ENCODE data around the gene C1orf159.

The C1orf159 gene

DNA sequence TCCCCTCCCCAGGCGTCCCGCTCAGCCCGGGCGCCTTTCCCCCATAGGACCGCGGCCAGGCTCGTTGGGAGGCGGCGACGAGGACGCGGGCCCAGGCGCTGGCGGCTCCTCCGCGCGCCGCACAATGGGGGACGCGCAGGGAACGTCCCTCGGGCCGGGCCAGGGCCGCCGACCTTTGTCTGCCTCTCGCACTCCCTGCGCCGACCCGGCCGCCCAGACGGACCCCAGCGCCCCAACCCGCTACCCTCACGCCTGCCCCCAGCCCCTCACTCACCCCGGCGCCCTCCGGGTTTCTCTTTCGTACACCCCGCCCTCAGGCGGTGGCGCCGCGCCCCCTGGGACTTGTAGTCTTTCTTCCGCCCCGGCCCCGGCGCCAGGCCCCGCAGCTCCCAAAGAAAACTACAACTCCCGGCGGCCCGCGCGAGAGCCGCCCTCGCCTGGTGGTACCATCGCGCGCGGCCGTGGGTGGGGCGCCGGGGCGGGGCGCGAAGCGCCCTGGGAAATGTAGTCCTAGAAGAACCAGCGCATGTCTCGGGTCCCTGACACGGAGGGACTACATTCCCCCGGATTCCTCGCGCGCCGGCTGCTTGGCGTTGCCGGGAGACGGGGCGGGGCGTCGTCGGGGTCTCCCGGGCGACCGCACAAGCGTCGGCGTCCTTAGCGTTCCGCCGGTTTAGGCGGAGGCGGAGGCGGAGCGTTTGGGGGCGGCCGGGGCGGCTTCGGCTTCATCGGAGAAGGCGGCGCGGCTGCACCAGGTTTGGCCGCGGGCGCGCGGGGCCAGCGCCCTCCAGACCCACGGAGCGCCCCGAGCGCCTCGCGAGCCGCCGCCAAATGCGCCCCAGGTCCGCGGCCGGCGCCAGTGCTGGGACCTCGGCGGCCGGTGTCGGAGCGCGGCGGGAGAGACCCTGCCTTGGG lies at the start of gene C1orf159:
TSS of gene C1orf159 (minus strand) at position 304 of the 915 bp plus-strand sequence. CDS start 24,546 bp downstream, outside the sequence.
- TF ChIP-seq CTBP1 (IDR thresholded peaks at IDR 0.05; ENCODE audit: borderline replicate concordance): no peak
- TF ChIP-seq PKNOX1 (IDR thresholded peaks at IDR 0.05): no peak
- no peak for TF ChIP-seq FOXK2 (IDR thresholded peaks at IDR 0.05)
- no peak for TF ChIP-seq L3MBTL2 (conservative IDR thresholded peaks at IDR 0.05)
- TF ChIP-seq ELF4 (IDR thresholded peaks at IDR 0.05): no peak; the same call in 1 of the 2 replicates
- no peak for TF ChIP-seq ZNF384 (IDR thresholded peaks at IDR 0.05)
- no peak for TF ChIP-seq LEF1 (IDR thresholded peaks at IDR 0.05; ENCODE audit: borderline replicate concordance)
- no peak for TF ChIP-seq SUZ12 (IDR thresholded peaks at IDR 0.05)
- TF ChIP-seq HDGF (IDR thresholded peaks at IDR 0.05; ENCODE audit: borderline replicate concordance): no peak
- ChIA-PET POLR2A (interaction anchor here (0.6 kb wide), 1 partner anchor 55 kb away, joined by 3 read pairs; no protein-coding TSS in a partner anchor), CTCF (no interaction called here)
- DNase-seq (ENCODE audit: extremely low spot score): peak; percentile 97

GRCh38 chr1:1165485-1165884 lies 49.6 kb upstream of the C1orf159 start:
- no peak for DNase-seq (ENCODE audit: extremely low spot score)
- ChIA-PET POLR2A (no interaction called here), CTCF (no interaction called here)
- TF ChIP-seq FOXK2 (IDR thresholded peaks at IDR 0.05): no peak
- TF ChIP-seq ELF4 (IDR thresholded peaks at IDR 0.05): no peak
- TF ChIP-seq BHLHE40 (IDR thresholded peaks at IDR 0.05; ENCODE audit: borderline replicate concordance): no peak
- no peak for TF ChIP-seq LEF1 (IDR thresholded peaks at IDR 0.05; ENCODE audit: borderline replicate concordance)
- no peak for TF ChIP-seq L3MBTL2 (conservative IDR thresholded peaks at IDR 0.05)
- TF ChIP-seq TARDBP (IDR thresholded peaks at IDR 0.05): no peak
- TF ChIP-seq ZNF384 (IDR thresholded peaks at IDR 0.05): no peak
- TF ChIP-seq FOXM1 (IDR thresholded peaks at IDR 0.05; ENCODE audit: borderline replicate concordance): no peak
- TF ChIP-seq PKNOX1 (IDR thresholded peaks at IDR 0.05): no peak
- no peak for TF ChIP-seq SUZ12 (IDR thresholded peaks at IDR 0.05)
- no peak for TF ChIP-seq ARNT (IDR thresholded peaks at IDR 0.05)
- TF ChIP-seq HDGF (IDR thresholded peaks at IDR 0.05; ENCODE audit: borderline replicate concordance): no peak
- TF ChIP-seq NFRKB (IDR thresholded peaks at IDR 0.05): no peak
- no peak for TF ChIP-seq SP1 (IDR thresholded peaks at IDR 0.05)
- TF ChIP-seq CTBP1 (IDR thresholded peaks at IDR 0.05; ENCODE audit: borderline replicate concordance): no peak
- no peak for TF ChIP-seq FOXA1 (IDR thresholded peaks at IDR 0.05)

DNA sequence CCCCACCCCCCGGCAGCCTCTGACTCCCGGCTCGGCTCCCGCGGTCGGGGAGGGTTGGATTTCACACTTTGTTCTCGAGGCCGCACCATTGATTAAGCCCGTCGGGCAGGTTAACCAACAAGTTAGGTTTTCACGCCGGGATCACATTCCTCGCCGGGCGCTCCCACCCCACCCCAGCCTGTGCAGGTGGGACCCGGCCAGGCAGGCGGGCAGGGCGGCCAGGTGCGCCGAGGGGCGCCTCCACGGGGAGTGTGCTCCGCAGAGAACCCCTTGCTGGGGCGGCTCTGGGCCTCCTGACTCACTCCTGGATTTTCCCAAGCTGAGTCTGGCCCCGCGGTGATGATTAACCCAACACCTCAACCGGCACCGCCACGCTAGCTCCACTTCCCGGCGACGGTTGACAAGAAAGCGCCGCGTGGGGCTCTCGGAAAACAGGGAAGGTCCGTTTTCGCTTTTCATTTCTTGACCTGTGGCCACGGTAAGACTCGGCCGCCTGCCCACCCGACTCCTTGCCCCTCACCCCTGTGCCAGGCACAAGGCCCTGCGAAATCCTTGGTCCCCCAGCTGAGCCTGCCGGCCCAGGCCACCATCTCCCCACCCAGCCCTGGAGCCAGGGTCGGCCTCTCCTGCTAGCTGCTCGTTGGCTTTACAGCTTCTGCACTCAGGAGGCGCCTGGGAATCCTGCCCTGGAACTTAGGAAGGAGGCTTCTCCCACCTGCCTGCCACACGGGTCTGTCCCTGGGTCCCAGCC lies 49.0 kb upstream of the C1orf159 start:
- ChIA-PET CTCF (no interaction called here), POLR2A (no interaction called here)
- TF ChIP-seq ZNF384 (IDR thresholded peaks at IDR 0.05): no peak
- no peak for TF ChIP-seq PKNOX1 (IDR thresholded peaks at IDR 0.05)
- no peak for TF ChIP-seq NFRKB (IDR thresholded peaks at IDR 0.05)
- no peak for TF ChIP-seq SUZ12 (IDR thresholded peaks at IDR 0.05)
- TF ChIP-seq SP1 (IDR thresholded peaks at IDR 0.05): no peak
- no peak for TF ChIP-seq LEF1 (IDR thresholded peaks at IDR 0.05; ENCODE audit: borderline replicate concordance)
- no peak for TF ChIP-seq CTBP1 (IDR thresholded peaks at IDR 0.05; ENCODE audit: borderline replicate concordance)
- TF ChIP-seq L3MBTL2 (conservative IDR thresholded peaks at IDR 0.05): no peak
- no peak for TF ChIP-seq ELF4 (IDR thresholded peaks at IDR 0.05)
- no peak for TF ChIP-seq FOXK2 (IDR thresholded peaks at IDR 0.05)
- no peak for DNase-seq (ENCODE audit: extremely low spot score)

DNA sequence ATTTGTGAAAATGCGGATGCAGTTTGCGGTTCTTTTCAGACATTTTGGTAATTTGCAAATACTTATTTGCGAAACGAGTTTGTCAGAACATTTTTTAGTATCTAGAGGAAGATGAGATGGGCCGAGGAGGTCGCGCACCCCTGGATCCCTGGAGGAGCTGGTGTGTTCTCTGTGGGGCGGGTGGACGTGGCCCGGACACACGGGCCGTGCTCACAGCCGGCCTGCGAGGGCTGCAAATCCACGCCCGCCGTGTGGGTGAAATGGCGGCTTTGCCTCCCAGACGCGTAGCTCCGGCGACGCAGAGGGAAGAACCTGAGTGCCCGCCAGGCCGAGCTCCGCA lies 48.4 kb upstream of the C1orf159 start:
- POLR2A ChIA-PET: no interaction called here
- CTCF ChIA-PET: no interaction called here
- TF ChIP-seq NFRKB (IDR thresholded peaks at IDR 0.05): no peak
- TF ChIP-seq BHLHE40 (IDR thresholded peaks at IDR 0.05; ENCODE audit: borderline replicate concordance): no peak
- DNase-seq (ENCODE audit: extremely low spot score): no peak

- DNase-seq (ENCODE audit: extremely low spot score): no peak
- TF ChIP-seq PKNOX1 (IDR thresholded peaks at IDR 0.05): no peak
- no peak for TF ChIP-seq FOXK2 (IDR thresholded peaks at IDR 0.05)
- TF ChIP-seq L3MBTL2 (conservative IDR thresholded peaks at IDR 0.05): no peak
- no peak for TF ChIP-seq SP1 (IDR thresholded peaks at IDR 0.05)
- TF ChIP-seq LEF1 (IDR thresholded peaks at IDR 0.05; ENCODE audit: borderline replicate concordance): no peak
- TF ChIP-seq FOXM1 (IDR thresholded peaks at IDR 0.05; ENCODE audit: borderline replicate concordance): no peak
- TF ChIP-seq CTBP1 (IDR thresholded peaks at IDR 0.05; ENCODE audit: borderline replicate concordance): no peak
- no peak for TF ChIP-seq SUZ12 (IDR thresholded peaks at IDR 0.05)
- no peak for TF ChIP-seq NFRKB (IDR thresholded peaks at IDR 0.05)
- TF ChIP-seq TARDBP (IDR thresholded peaks at IDR 0.05): no peak
- TF ChIP-seq FOXA1 (IDR thresholded peaks at IDR 0.05): no peak
- no peak for TF ChIP-seq ZNF384 (IDR thresholded peaks at IDR 0.05)
- TF ChIP-seq HDGF (IDR thresholded peaks at IDR 0.05; ENCODE audit: borderline replicate concordance): no peak
- no peak for TF ChIP-seq BHLHE40 (IDR thresholded peaks at IDR 0.05; ENCODE audit: borderline replicate concordance)
- CTCF ChIA-PET: no interaction called here
- POLR2A ChIA-PET: no interaction called here
These were observed 47.7 kb upstream of the C1orf159 start for GRCh38 chr1:1163538-1164070.

Measured in HEK293T (cell line).